Pancreas (tissue), 10 donors: ENCODE measurements around the gene ZMIZ1. TPM values are rescaled to one million over a fixed set of nuclear protein-coding genes. Genes with fewer than 3 reads are reported as not detected.

ENCODE experiments used
- ATAC-seq, 4 donors: fragments of 200-7000 bp; cut with Tn5 transposase; one replicate each; pipeline versions ENCODE4 v1.8.0 to v1.9.1; 2020; ENCODE audit warnings: mild to moderate bottlenecking in 4 of 4, moderate library complexity in 4 of 4
- DNase-seq, 6 donors: peaks; one replicate each; pipeline ENCODE4 v3.0.0-alpha.2; 2020
- FAIRE-seq: peaks from 2 replicates; lab custom pipeline; 2012; peaks lifted over from hg19 to GRCh38; lab: Jason Lieb, UNC
- H3K27ac ChIP-seq, 4 donors: fragments of 200-600 bp; sonication (generic); 1 replicate in 3 of 4; 2 replicates in 1 of 4; pipeline versions ENCODE4 v1.5.0 to v1.8.0; 2020
- H3K27me3 ChIP-seq, 4 donors: fragments of 200-600 bp; one replicate each; pipeline ENCODE4 v1.8.0; 2021
- H3K36me3 ChIP-seq, 3 donors: fragments of 200-600 bp; sonication (generic) in 1 of 3; one replicate each; pipeline versions ENCODE4 v1.5.0 to v1.8.0; 2020 to 2021
- H3K4me1 ChIP-seq, 3 donors: fragments of 200-600 bp; one replicate each; pipeline ENCODE4 v1.8.0; 2021
- H3K4me3 ChIP-seq, 4 donors: fragments of 200-600 bp; sonication (generic) in 2 of 4; one replicate each; pipeline versions ENCODE4 v1.5.0 to v1.8.0; 2020 to 2021
- H3K9me3 ChIP-seq, 4 donors: fragments of 200-600 bp; one replicate each; pipeline ENCODE4 v1.8.0; 2021
- CTCF ChIP-seq, 4 donors: fragments of 200-600 bp; sonication (generic) in 3 of 4; IDR thresholded peaks; one replicate each; pipeline versions ENCODE4 v1.5.0 to v1.8.0; 2021; ENCODE audit warnings: antibody characterized with exemption in 4 of 4
- WGBS, 2 donors: extraction: QIAGEN DNeasy Blood & Tissue Kit; methylation state at CpG; one replicate each; pipeline ENCODE4 v1.1.7; 2013; 5-methylcytosine and 5-hydroxymethylcytosine counted together
- intact Hi-C, 3 donors: fragments of 100-400 bp; cut with DNase I; formaldehyde crosslinking; loops; one replicate each; pipeline versions ENCODE4 v1.11.1 to v1.14.2; 2022
- polyA plus RNA-seq, 2 donors: library from polyadenylated mRNA; stranded (reverse); fragments of 200-250 nt; gene quantifications; one replicate each; pipeline ENCODE4 v1.2.3, GENCODE V29; 2013
- total RNA-seq, 6 donors: library from RNA; stranded (reverse); fragmentation: NEBNext Ultra II Directional in 4 of 6; extraction: Animal tissue kit (Norgen Biotek cat#: 25700) in 4 of 6; gene quantifications; one replicate each; pipeline versions ENCODE4 v1.2.1 to v1.2.4, GENCODE V29; 2021 to 2023
- donor health status: healthy with polysubstance abuse.
- donor health status: DM: no; HTN: no; CAD: no; lungs with moderate emphysema.
- donor health status: DM: no; HTN: no; CAD: no.
- donor health status: control.
- donor health status: control.
- donor health status: Bipolar disorder and iron deficiency.
- donor health status: DM: yes; HTN: yes; CAD: no.
- donor health status: DM: no; HTN: no; CAD: no.
- donor health status: DM: no; HTN: no; CAD: no.
- donor health status: DM: yes; HTN: yes; CAD: no.

The ZMIZ1 gene
- total and polyA plus RNA-seq, 8 donors, result 14.5 to 45.0 (median 21.9) TPM

DNA sequence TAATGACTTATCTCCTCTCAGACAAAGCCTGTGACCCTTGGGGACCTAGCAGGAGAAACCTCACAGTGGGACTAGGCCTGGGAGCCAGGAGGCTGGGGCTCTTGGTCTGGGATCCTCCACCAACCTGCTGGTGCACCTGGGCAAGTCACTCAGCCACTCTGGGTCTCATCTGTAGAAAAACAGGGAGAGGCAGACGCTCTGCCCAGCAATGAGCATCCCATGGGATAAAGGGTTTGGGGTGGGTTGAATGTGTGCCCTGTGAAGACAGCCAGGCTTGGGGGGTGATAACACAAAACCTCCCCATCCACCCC is 81.6 kb downstream of the ZMIZ1 start:
- no peak for ATAC-seq
- Histone ChIP-seq H3K27ac (peak overlapping the region; percentile 23 to 78 (median 55)), H3K27me3 (no peaks in the 10 kb centered on the region), H3K4me3 (no peak overlapping the region), H3K4me1 (peaks cover 4 to 36% (median 7%) of the 10 kb centered on the region in 3 donors), H3K9me3 (no peaks in the 10 kb centered on the region), H3K36me3 (no peaks in the 10 kb centered on the region)
- FAIRE-seq, result no peak
- no peak for DNase-seq
- 81 to 87% methylated on average over 1 of the region's 1 CpG for WGBS, 2 donors
- TF ChIP-seq CTCF (IDR thresholded peaks at IDR 0.05), result no peak
- intact Hi-C loops, result no loop called here

DNA sequence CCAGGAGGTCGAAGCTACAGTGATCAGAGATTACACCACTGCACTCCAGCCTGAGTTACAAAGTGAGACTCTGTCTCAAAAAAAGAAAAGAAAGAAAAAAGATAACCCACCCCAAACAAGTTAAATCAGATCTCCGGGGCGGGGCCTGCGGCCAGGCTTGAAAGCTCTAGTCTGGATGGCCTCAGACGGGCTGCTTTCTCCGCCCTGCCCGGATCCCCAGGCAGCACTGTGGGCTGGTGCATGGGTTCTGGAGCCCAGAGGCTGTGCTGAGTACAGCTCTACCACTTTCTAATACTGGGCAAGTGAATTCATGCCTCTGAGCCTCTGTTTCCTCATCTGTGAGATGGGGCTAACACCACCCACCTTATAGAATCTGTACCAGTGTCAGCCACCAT is 83.7 kb downstream of the ZMIZ1 start:
- intact Hi-C loops, result no loop called here
- WGBS, 2 donors, result 94 to 96% methylated on average over 7 of the region's 7 CpGs

GRCh38 chr10:79153745-79154144 is 85.0 kb downstream of the ZMIZ1 start:
- TF ChIP-seq CTCF (IDR thresholded peaks at IDR 0.05), result no peak
- FAIRE-seq (no peak), DNase-seq (peak in 4 of 6 donors; percentile 35 to 76 (median 70)), ATAC-seq (no peak)
- Histone ChIP-seq H3K27ac (peak overlapping the region in 2 of 4 donors; percentile 55 to 73), H3K9me3 (no peaks in the 10 kb centered on the region), H3K27me3 (no peaks in the 10 kb centered on the region), H3K4me3 (no peak overlapping the region), H3K36me3 (no peaks in the 10 kb centered on the region), H3K4me1 (peaks cover 0 to 31% (median 6%) of the 10 kb centered on the region in 3 donors)
- 63 to 64% methylated on average over 10 of the region's 10 CpGs for WGBS, 2 donors
- intact Hi-C loops, result no loop called here

More for the DNA sequence above, 83.7 kb downstream of the ZMIZ1 start:
- Histone ChIP-seq H3K4me1 (peaks cover 0 to 29% (median 0%) of the 10 kb centered on the region in 3 donors), H3K36me3 (no peaks in the 10 kb centered on the region), H3K27ac (peak overlapping the region in 3 of 4 donors; percentile 26 to 64 (median 57)), H3K9me3 (no peaks in the 10 kb centered on the region), H3K27me3 (no peaks in the 10 kb centered on the region), H3K4me3 (no peak overlapping the region)
- TF ChIP-seq CTCF (IDR thresholded peaks at IDR 0.05), result no peak
- FAIRE-seq (no peak), ATAC-seq (no peak), DNase-seq (peak in 1 of 6 donors; percentile 30)

DNA sequence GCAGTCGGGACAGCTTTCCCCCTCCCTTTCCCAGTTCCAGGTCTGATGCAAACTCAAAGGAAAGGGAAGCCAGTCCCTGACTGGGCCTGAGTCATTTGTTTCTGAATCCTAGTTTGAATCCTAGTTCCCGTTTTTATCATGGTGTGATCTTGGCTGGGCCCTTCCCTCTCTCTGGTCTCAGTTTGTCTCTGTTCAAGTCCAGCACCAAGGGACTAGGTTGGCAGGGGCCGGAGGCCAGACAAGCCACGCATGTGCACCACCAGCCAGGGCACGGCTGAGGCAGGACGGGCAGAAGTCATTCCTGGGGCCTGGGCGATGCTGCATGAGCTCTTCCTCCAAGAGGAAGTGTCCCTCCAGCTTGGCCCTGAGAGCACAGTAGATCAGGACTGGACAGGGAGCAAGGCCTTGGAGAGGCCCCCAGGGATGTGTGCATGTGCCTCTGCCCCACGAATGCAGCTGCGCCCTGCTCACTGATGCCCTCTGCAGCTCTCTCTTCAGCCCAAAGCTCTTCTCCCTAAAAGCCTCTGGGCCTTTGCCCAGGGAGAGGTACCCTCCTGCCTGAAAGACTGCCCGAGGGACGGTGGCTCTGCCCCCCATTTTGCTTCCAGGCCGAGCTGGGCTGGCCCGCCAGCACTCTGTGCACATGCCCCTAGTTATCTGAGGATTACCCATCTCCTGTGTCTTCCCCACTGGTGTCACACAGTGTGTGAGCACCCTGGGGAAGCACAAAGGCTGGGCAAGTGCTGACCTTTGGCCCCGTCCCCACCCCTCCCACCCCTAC is 86.7 kb downstream of the ZMIZ1 start:
- 71 to 73% methylated on average over 14 of the region's 14 CpGs for WGBS, 2 donors
- Histone ChIP-seq H3K9me3 (no peaks in the 10 kb centered on the region), H3K4me1 (peaks cover 0 to 19% (median 11%) of the 10 kb centered on the region in 3 donors), H3K36me3 (no peaks in the 10 kb centered on the region), H3K4me3 (no peak overlapping the region), H3K27ac (peak overlapping the region; percentile 15 to 73 (median 52)), H3K27me3 (no peaks in the 10 kb centered on the region)
- intact Hi-C loops, result no loop called here
- DNase-seq (peak in 1 of 6 donors; percentile 62), FAIRE-seq (no peak), ATAC-seq (no peak)
- TF ChIP-seq CTCF (IDR thresholded peaks at IDR 0.05), result no peak
